ENCODE measurements around the gene ALG2. TPM values are rescaled to one million over a fixed set of nuclear protein-coding genes. Genes with fewer than 3 reads are reported as not detected.

The ALG2 gene
- total and polyA plus RNA-seq, 2 experiments from 2014 or later, result 31.5 to 39.7 TPM

DNA sequence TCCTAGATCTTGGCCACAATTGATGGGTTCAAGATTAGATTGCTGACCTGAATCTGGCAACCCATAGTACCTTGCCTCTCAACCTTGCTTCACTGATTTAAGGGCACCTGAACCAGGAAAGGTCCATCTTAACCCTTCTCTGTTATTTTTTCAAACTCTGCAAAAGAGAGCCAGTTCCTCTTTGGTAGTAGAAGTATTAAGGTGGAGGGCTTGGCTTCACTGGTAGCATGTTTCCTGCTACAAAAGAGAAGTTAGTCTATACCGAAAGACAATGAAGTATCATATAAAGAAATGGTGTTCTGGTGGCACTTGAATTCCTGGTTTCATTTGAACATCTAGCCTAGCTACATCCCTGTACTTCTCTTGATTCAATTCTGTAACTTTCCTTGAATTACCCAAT is 8.5 kb downstream of the ALG2 start:
- H3K4me1 Mint-ChIP-seq, result peaks cover 5% of the 10 kb centered on the region
- TF ChIP-seq, protein P1, sequence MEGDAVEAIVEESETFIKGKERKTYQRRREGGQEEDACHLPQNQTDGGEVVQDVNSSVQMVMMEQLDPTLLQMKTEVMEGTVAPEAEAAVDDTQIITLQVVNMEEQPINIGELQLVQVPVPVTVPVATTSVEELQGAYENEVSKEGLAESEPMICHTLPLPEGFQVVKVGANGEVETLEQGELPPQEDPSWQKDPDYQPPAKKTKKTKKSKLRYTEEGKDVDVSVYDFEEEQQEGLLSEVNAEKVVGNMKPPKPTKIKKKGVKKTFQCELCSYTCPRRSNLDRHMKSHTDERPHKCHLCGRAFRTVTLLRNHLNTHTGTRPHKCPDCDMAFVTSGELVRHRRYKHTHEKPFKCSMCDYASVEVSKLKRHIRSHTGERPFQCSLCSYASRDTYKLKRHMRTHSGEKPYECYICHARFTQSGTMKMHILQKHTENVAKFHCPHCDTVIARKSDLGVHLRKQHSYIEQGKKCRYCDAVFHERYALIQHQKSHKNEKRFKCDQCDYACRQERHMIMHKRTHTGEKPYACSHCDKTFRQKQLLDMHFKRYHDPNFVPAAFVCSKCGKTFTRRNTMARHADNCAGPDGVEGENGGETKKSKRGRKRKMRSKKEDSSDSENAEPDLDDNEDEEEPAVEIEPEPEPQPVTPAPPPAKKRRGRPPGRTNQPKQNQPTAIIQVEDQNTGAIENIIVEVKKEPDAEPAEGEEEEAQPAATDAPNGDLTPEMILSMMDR (conservative IDR thresholded peaks at IDR 0.05; ENCODE audit: low read depth in 2 of 2), result no peak
- no peak for TF ChIP-seq EZH2phosphoT487 (IDR thresholded peaks at IDR 0.05; ENCODE audit: unreplicated experiment)
- TF ChIP-seq STAT1 (IDR thresholded peaks at IDR 0.05; ENCODE audit: unreplicated experiment), result no peak
- TF ChIP-seq, protein P2, sequence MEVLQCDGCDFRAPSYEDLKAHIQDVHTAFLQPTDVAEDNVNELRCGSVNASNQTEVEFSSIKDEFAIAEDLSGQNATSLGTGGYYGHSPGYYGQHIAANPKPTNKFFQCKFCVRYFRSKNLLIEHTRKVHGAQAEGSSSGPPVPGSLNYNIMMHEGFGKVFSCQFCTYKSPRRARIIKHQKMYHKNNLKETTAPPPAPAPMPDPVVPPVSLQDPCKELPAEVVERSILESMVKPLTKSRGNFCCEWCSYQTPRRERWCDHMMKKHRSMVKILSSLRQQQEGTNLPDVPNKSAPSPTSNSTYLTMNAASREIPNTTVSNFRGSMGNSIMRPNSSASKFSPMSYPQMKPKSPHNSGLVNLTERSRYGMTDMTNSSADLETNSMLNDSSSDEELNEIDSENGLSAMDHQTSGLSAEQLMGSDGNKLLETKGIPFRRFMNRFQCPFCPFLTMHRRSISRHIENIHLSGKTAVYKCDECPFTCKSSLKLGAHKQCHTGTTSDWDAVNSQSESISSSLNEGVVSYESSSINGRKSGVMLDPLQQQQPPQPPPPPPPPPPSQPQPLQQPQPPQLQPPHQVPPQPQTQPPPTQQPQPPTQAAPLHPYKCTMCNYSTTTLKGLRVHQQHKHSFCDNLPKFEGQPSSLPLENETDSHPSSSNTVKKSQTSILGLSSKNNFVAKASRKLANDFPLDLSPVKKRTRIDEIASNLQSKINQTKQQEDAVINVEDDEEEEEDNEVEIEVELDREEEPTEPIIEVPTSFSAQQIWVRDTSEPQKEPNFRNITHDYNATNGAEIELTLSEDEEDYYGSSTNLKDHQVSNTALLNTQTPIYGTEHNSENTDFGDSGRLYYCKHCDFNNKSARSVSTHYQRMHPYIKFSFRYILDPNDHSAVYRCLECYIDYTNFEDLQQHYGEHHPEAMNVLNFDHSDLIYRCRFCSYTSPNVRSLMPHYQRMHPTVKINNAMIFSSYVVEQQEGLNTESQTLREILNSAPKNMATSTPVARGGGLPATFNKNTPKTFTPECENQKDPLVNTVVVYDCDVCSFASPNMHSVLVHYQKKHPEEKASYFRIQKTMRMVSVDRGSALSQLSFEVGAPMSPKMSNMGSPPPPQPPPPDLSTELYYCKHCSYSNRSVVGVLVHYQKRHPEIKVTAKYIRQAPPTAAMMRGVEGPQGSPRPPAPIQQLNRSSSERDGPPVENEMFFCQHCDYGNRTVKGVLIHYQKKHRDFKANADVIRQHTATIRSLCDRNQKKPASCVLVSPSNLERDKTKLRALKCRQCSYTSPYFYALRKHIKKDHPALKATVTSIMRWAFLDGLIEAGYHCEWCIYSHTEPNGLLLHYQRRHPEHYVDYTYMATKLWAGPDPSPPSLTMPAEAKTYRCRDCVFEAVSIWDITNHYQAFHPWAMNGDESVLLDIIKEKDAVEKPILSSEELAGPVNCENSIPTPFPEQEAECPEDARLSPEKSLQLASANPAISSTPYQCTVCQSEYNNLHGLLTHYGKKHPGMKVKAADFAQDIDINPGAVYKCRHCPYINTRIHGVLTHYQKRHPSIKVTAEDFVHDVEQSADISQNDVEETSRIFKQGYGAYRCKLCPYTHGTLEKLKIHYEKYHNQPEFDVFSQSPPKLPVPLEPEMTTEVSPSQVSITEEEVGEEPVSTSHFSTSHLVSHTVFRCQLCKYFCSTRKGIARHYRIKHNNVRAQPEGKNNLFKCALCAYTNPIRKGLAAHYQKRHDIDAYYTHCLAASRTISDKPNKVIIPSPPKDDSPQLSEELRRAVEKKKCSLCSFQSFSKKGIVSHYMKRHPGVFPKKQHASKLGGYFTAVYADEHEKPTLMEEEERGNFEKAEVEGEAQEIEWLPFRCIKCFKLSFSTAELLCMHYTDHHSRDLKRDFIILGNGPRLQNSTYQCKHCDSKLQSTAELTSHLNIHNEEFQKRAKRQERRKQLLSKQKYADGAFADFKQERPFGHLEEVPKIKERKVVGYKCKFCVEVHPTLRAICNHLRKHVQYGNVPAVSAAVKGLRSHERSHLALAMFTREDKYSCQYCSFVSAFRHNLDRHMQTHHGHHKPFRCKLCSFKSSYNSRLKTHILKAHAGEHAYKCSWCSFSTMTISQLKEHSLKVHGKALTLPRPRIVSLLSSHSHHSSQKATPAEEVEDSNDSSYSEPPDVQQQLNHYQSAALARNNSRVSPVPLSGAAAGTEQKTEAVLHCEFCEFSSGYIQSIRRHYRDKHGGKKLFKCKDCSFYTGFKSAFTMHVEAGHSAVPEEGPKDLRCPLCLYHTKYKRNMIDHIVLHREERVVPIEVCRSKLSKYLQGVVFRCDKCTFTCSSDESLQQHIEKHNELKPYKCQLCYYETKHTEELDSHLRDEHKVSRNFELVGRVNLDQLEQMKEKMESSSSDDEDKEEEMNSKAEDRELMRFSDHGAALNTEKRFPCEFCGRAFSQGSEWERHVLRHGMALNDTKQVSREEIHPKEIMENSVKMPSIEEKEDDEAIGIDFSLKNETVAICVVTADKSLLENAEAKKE (CRISPR knock-in tag; IDR thresholded peaks at IDR 0.05), result no peak
- TF ChIP-seq, protein P3, sequence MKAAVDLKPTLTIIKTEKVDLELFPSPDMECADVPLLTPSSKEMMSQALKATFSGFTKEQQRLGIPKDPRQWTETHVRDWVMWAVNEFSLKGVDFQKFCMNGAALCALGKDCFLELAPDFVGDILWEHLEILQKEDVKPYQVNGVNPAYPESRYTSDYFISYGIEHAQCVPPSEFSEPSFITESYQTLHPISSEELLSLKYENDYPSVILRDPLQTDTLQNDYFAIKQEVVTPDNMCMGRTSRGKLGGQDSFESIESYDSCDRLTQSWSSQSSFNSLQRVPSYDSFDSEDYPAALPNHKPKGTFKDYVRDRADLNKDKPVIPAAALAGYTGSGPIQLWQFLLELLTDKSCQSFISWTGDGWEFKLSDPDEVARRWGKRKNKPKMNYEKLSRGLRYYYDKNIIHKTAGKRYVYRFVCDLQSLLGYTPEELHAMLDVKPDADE (IDR thresholded peaks at IDR 0.05), result no peak
- TF ChIP-seq EZH2 (IDR thresholded peaks at IDR 0.05; ENCODE audit: low read depth, unreplicated experiment), result no peak
- TF ChIP-seq, protein P4, sequence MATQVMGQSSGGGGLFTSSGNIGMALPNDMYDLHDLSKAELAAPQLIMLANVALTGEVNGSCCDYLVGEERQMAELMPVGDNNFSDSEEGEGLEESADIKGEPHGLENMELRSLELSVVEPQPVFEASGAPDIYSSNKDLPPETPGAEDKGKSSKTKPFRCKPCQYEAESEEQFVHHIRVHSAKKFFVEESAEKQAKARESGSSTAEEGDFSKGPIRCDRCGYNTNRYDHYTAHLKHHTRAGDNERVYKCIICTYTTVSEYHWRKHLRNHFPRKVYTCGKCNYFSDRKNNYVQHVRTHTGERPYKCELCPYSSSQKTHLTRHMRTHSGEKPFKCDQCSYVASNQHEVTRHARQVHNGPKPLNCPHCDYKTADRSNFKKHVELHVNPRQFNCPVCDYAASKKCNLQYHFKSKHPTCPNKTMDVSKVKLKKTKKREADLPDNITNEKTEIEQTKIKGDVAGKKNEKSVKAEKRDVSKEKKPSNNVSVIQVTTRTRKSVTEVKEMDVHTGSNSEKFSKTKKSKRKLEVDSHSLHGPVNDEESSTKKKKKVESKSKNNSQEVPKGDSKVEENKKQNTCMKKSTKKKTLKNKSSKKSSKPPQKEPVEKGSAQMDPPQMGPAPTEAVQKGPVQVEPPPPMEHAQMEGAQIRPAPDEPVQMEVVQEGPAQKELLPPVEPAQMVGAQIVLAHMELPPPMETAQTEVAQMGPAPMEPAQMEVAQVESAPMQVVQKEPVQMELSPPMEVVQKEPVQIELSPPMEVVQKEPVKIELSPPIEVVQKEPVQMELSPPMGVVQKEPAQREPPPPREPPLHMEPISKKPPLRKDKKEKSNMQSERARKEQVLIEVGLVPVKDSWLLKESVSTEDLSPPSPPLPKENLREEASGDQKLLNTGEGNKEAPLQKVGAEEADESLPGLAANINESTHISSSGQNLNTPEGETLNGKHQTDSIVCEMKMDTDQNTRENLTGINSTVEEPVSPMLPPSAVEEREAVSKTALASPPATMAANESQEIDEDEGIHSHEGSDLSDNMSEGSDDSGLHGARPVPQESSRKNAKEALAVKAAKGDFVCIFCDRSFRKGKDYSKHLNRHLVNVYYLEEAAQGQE (IDR thresholded peaks at IDR 0.05; ENCODE audit: unreplicated experiment), result no peak
- no peak for TF ChIP-seq ZNF331 (CRISPR knock-in tag; IDR thresholded peaks at IDR 0.05; ENCODE audit: low read depth)
- TF ChIP-seq POLR2AphosphoS5 (IDR thresholded peaks at IDR 0.05; ENCODE audit: low read depth), result no peak
- no peak for TF ChIP-seq ZNF114 (CRISPR knock-in tag; IDR thresholded peaks at IDR 0.05)
- no peak for TF ChIP-seq CREB1 (CRISPR knock-in tag; IDR thresholded peaks at IDR 0.05; ENCODE audit: low read depth)
- no peak for TF ChIP-seq NANOG (IDR thresholded peaks at IDR 0.05; ENCODE audit: borderline replicate concordance)
- no peak for TF ChIP-seq JUNB (IDR thresholded peaks at IDR 0.05; ENCODE audit: unreplicated experiment)
- Histone ChIP-seq H3F3A (replicated peaks; ENCODE audit: low read depth) (no peaks in the 10 kb centered on the region), H3K27ac (ENCODE audit: low read depth) (no peak overlapping the region), H3K4me2 (no peak overlapping the region), H3K4me3 (no peak overlapping the region), H3K27me3 (ENCODE audit: insufficient read depth) (no peaks in the 10 kb centered on the region), H3K4me1 (ENCODE audit: insufficient read depth) (no peaks in the 10 kb centered on the region), H3K36me3 (ENCODE audit: insufficient read depth) (peaks cover 4% of the 10 kb centered on the region; the same call in 1 of the 2 replicates), H3K9me2 (ENCODE audit: insufficient read depth) (no peaks in the 10 kb centered on the region), H3K79me2 (replicated peaks; ENCODE audit: insufficient read depth) (peaks cover 22% of the 10 kb centered on the region), H4K20me1 (replicated peaks; ENCODE audit: insufficient read depth) (peaks cover 17% of the 10 kb centered on the region; the same call in 1 of the 2 replicates), H2AFZ (no peak overlapping the region)
- no peak overlapping the region for H3K27ac Mint-ChIP-seq
- H3K4me3 Mint-ChIP-seq, result no peak overlapping the region
- DNase-seq (ENCODE audit: low spot score) (no peak), ATAC-seq (no peak)
- H3K9me3 Mint-ChIP-seq, result no peaks in the 10 kb centered on the region
- peaks cover 14% of the 10 kb centered on the region for H3K36me3 Mint-ChIP-seq (ENCODE audit: low read depth)
- no peaks in the 10 kb centered on the region for H3K27me3 Mint-ChIP-seq (ENCODE audit: insufficient read depth, low read depth, poor library complexity)
